Motor neuron (in vitro differentiated cells): Measurements from ENCODE around the gene POR. TPM values are rescaled to one million over a fixed set of nuclear protein-coding genes. Genes with fewer than 3 reads are reported as not detected.
A peak's percentile ranks its signal among the peaks of the same experiment; 100 is the strongest.

Source experiments
- ATAC-seq, 8 experiments: fragments of 200-7000 bp; cut with Tn5 transposase; replicated peaks in 6 of 8; 2 replicates each; pipeline ENCODE4 v1.8.0; 2021; ENCODE audit warnings: mild to moderate bottlenecking in 8 of 8, moderate library complexity in 8 of 8
- H3K27ac ChIP-seq, 2 donors: fragments of 250-450 bp; sonication (Bioruptor Pico); 2 replicates each; pipeline ENCODE4 v1.9.0; 2021; ENCODE audit warnings: antibody characterized with exemption in 2 of 2, mild to moderate bottlenecking in 2 of 2, moderate library complexity in 1 of 2
- H3K4me1 ChIP-seq, 2 donors: fragments of 250-450 bp; sonication (Bioruptor Pico); replicated peaks in 1 of 2; 2 replicates each; pipeline ENCODE4 v1.6.1; 2021; ENCODE audit warnings: antibody characterized with exemption in 2 of 2, mild to moderate bottlenecking in 2 of 2, moderate library complexity in 1 of 2
- H3K4me3 ChIP-seq, 5 donors: fragments of 250-450 bp; sonication (Bioruptor Pico); 2 replicates each; pipeline ENCODE4 v1.9.0; 2021; ENCODE audit warnings: antibody characterized with exemption in 5 of 5, mild to moderate bottlenecking in 5 of 5, moderate library complexity in 4 of 5
- WGBS, 10 experiments: fragments of 450-650 bp; shearing (Covaris generic); methylation state at CpG; one replicate each; pipeline ENCODE4 v1.0.0; 2022; 5-methylcytosine and 5-hydroxymethylcytosine counted together
- in situ Hi-C, 9 experiments: fragments of 400-800 bp; cut with MboI; loops; one replicate each; pipeline ENCODE4 v1.15.0; 2021; ENCODE audit warnings: low sequenced_read_pairs in 9 of 9, low pct_unique_long_range_greater_than_20kb in 2 of 9; ENCODE audit not compliant: unreplicated experiment in 9 of 9
- total RNA-seq, 8 experiments: library from RNA; unstranded; fragments of 300-600 nt; gene quantifications; 2 replicates each; pipeline versions ENCODE4 v1.2.3 to v1.2.4, GENCODE V29; 2022

The POR gene
- total RNA-seq, 8 experiments from 2014 or later: 52.9 to 105 (median 66.2) TPM

- Histone ChIP-seq H3K4me3 (no peak overlapping the region), H3K4me1 (peaks cover 6 to 12% of the 10 kb centered on the region in 2 donors), H3K27ac (no peak overlapping the region)
- ATAC-seq: no peak
- 100% methylated on average over 2 of the region's 31 CpGs; no CpG with 5 or more reads in 9 of the 10 experiments for WGBS, 10 experiments
- in situ Hi-C loops: no loop called here
These were observed 73.9 kb downstream of the POR start for GRCh38 chr7:75988568-75989499.

GRCh38 chr7:75989500-75990388 lies 74.8 kb downstream of the POR start:
- 67 to 100% (median 80%) methylated on average over 1 to 2 of the region's 21 CpGs; no CpG with 5 or more reads in 7 of the 10 experiments for WGBS, 10 experiments
- Histone ChIP-seq H3K4me3 (no peak overlapping the region), H3K4me1 (peaks cover 6 to 12% of the 10 kb centered on the region in 2 donors), H3K27ac (no peak overlapping the region)
- in situ Hi-C loops: no loop called here
- ATAC-seq: no peak

- 88 to 100% (median 97%) methylated on average over 1 to 7 of the region's 9 CpGs; no CpG with 5 or more reads in 4 of the 10 experiments for WGBS, 10 experiments
- in situ Hi-C loops: no loop called here
- no peak overlapping the region for H3K27ac ChIP-seq
- no peak for ATAC-seq
- no peak overlapping the region for H3K4me3 ChIP-seq
- peaks cover 9 to 16% of the 10 kb centered on the region in 2 donors for H3K4me1 ChIP-seq
These were observed 76.7 kb downstream of the POR start for GRCh38 chr7:75991531-75992082.

- Histone ChIP-seq H3K4me3 (no peak overlapping the region), H3K27ac (no peak overlapping the region), H3K4me1 (peaks cover 9 to 16% of the 10 kb centered on the region in 2 donors)
- in situ Hi-C loops: no loop called here
- 73 to 81% methylated on average over 4 to 5 of the region's 20 CpGs; no CpG with 5 or more reads in 8 of the 10 experiments for WGBS, 10 experiments
- no peak for ATAC-seq
These were observed 77.3 kb downstream of the POR start for GRCh38 chr7:75992083-75992755.

- peak; percentile 47 to 70 (median 58) for ATAC-seq
- H3K27ac ChIP-seq: peak overlapping the region; percentile 40 to 71
- in situ Hi-C loops: no loop called here
- H3K4me3 ChIP-seq: peak overlapping the region; percentile 56 to 72 (median 70)
- 0% methylated on average over 12 of the region's 40 CpGs; no CpG with 5 or more reads in 9 of the 10 experiments for WGBS, 10 experiments
- H3K4me1 ChIP-seq: peaks cover 9 to 16% of the 10 kb centered on the region in 2 donors
These were observed 78.9 kb downstream of the POR start for GRCh38 chr7:75993689-75994387.

GRCh38 chr7:75994388-75995051 lies 79.6 kb downstream of the POR start, which contains the start of gene TMEM120A:
Gene TMEM120A, minus strand, starts transcription at chr7:75994595. Its CDS starts 25 bp downstream, at chr7:75994570.
- WGBS, 10 experiments: 0 to 20% (median 5%) methylated on average over 1 to 9 of the region's 51 CpGs; no CpG with 5 or more reads in 7 of the 10 experiments
- ATAC-seq: peak; percentile 86 to 94 (median 90)
- in situ Hi-C loops: no loop called here
- peak within 1 kb of the TSS; percentile 56 to 72 (median 70) for H3K4me3 ChIP-seq
- H3K4me1 ChIP-seq: peaks cover 9 to 16% of the 10 kb centered on the region in 2 donors
- H3K27ac ChIP-seq: peak within 1 kb of the TSS; percentile 40 to 71

GRCh38 chr7:75995052-75995471 lies 80.1 kb downstream of the POR start:
- Histone ChIP-seq H3K4me3 (peak overlapping the region; percentile 56 to 72 (median 70)), H3K27ac (peak overlapping the region; percentile 3 to 58), H3K4me1 (peaks cover 9 to 16% of the 10 kb centered on the region in 2 donors)
- in situ Hi-C loops: no loop called here
- ATAC-seq: no peak
- WGBS, 10 experiments: 49 to 80% (median 60%) methylated on average over 1 to 3 of the region's 11 CpGs; no CpG with 5 or more reads in 7 of the 10 experiments

- in situ Hi-C loops: no loop called here
- Histone ChIP-seq H3K4me3 (no peak overlapping the region), H3K27ac (no peak overlapping the region), H3K4me1 (peaks cover 9 to 12% of the 10 kb centered on the region in 2 donors)
- ATAC-seq: no peak
- WGBS, 10 experiments: no CpG with 5 or more reads among the region's 5 CpGs
These were observed 81.0 kb downstream of the POR start for GRCh38 chr7:75995996-75996395.

GRCh38 chr7:75996476-75996875 lies 81.5 kb downstream of the POR start:
- in situ Hi-C loops: no loop called here
- no peak for ATAC-seq
- WGBS, 10 experiments: 49 to 100% (median 80%) methylated on average over 1 to 3 of the region's 4 CpGs; no CpG with 5 or more reads in 7 of the 10 experiments
- peaks cover 9 to 10% of the 10 kb centered on the region in 2 donors for H3K4me1 ChIP-seq
- H3K27ac ChIP-seq: no peak overlapping the region
- H3K4me3 ChIP-seq: no peak overlapping the region

- no peak for ATAC-seq
- in situ Hi-C loops: no loop called here
- WGBS, 10 experiments: 80 to 100% (median 100%) methylated on average over 1 of the region's 1 CpG; no CpG with 5 or more reads in 5 of the 10 experiments
- Histone ChIP-seq H3K4me3 (no peak overlapping the region), H3K27ac (no peak overlapping the region), H3K4me1 (peaks cover 8 to 9% of the 10 kb centered on the region in 2 donors)
These were observed 83.1 kb downstream of the POR start for GRCh38 chr7:75998038-75998437.

- WGBS, 10 experiments: 87 to 100% (median 100%) methylated on average over 2 to 6 of the region's 11 CpGs; no CpG with 5 or more reads in 7 of the 10 experiments
- ATAC-seq: no peak
- in situ Hi-C loops: loop anchor here in 1 of 9 experiments (25.0 kb wide), 1 partner anchor 138 kb away; no protein-coding TSS in a partner anchor
- Histone ChIP-seq H3K27ac (no peak overlapping the region), H3K4me1 (no peaks in the 10 kb centered on the region), H3K4me3 (no peak overlapping the region)
These were observed 85.6 kb downstream of the POR start for GRCh38 chr7:76000566-76000965.
